ENCODE measurements around the gene SPAG6. TPM values are rescaled to one million over a fixed set of nuclear protein-coding genes. Genes with fewer than 3 reads are reported as not detected.

SPAG6 gene
- total RNA-seq, 1 experiment from 2014 or later, result 0.74 TPM

- TF ChIP-seq ATF2 (CRISPR knock-in tag; IDR thresholded peaks at IDR 0.05; ENCODE audit: borderline replicate concordance, low read depth), result no peak
- peak; percentile 96 for TF ChIP-seq FOXP1 (CRISPR knock-in tag; IDR thresholded peaks at IDR 0.05; ENCODE audit: borderline replicate concordance)
- peak; percentile 76; the same call in 1 of the 2 replicates for TF ChIP-seq ETV6 (CRISPR knock-in tag; IDR thresholded peaks at IDR 0.05)
- peak; percentile 76; the same call in 1 of the 2 replicates for TF ChIP-seq ARID4B (CRISPR knock-in tag; IDR thresholded peaks at IDR 0.05; ENCODE audit: borderline replicate concordance)
- no peak for TF ChIP-seq ZMAT4 (CRISPR knock-in tag; IDR thresholded peaks at IDR 0.05)
- peak; percentile 88; the same call in 1 of the 2 replicates for TF ChIP-seq KAT7 (CRISPR knock-in tag; IDR thresholded peaks at IDR 0.05; ENCODE audit: borderline replicate concordance)
- TF ChIP-seq GRHL2 (CRISPR knock-in tag; IDR thresholded peaks at IDR 0.05; ENCODE audit: insufficient replicate concordance, severe bottlenecking), result no peak
- TF ChIP-seq ZBTB21 (CRISPR knock-in tag; IDR thresholded peaks at IDR 0.05; ENCODE audit: borderline replicate concordance), result peak; percentile 99
- TF ChIP-seq FOXJ3 (CRISPR knock-in tag; IDR thresholded peaks at IDR 0.05; ENCODE audit: borderline replicate concordance), result no peak
- TF ChIP-seq RELA (CRISPR knock-in tag; IDR thresholded peaks at IDR 0.05; ENCODE audit: borderline replicate concordance), result peak; percentile 81; the same call in 1 of the 2 replicates
- no peak for TF ChIP-seq CDX4 (CRISPR knock-in tag; IDR thresholded peaks at IDR 0.05; ENCODE audit: borderline replicate concordance)
These were observed at the start of gene SPAG6 (continued) for GRCh38 chr10:22345301-22346095.

- no peak overlapping the region for H3K4me3 Mint-ChIP-seq
- peak; percentile 64 for ATAC-seq
- peaks cover 11% of the 10 kb centered on the region for H3K9me3 Mint-ChIP-seq
- no peak overlapping the region for H3K27ac Mint-ChIP-seq
- H3K27me3 Mint-ChIP-seq (ENCODE audit: low read depth), result no peaks in the 10 kb centered on the region
- CTCF ChIA-PET, result no interaction called here
- POLR2A ChIA-PET, result no interaction called here
- no peaks in the 10 kb centered on the region for H3K36me3 Mint-ChIP-seq
- no peak for DNase-seq (ENCODE audit: low spot score)
- no peaks in the 10 kb centered on the region for H3K4me1 Mint-ChIP-seq
- TF ChIP-seq ERG (CRISPR knock-in tag; IDR thresholded peaks at IDR 0.05) (no peak), ZNF512 (CRISPR knock-in tag; IDR thresholded peaks at IDR 0.05; ENCODE audit: borderline replicate concordance) (no peak), CBFB (CRISPR knock-in tag; IDR thresholded peaks at IDR 0.05; ENCODE audit: low read depth) (no peak), JAZF1 (CRISPR knock-in tag; IDR thresholded peaks at IDR 0.05) (no peak)
These were observed 44.1 kb upstream of the SPAG6 start for GRCh38 chr10:22301193-22301592.

Measured in WTC11 (cell line).